ENCODE data around the gene LEMD2. TPM values are rescaled to one million over a fixed set of nuclear protein-coding genes. Genes with fewer than 3 reads are reported as not detected.

The LEMD2 gene
- polyA plus RNA-seq, 6 donors from 2014 or later = 15.4 to 51.3 (median 27.9) TPM

- Mint-ChIP-seq H3K9me3 (no peaks in the 10 kb centered on the region), H3K4me3 (peak overlapping the region in 1 of 8 donors; percentile 5), H3K36me3 (no peaks in the 10 kb centered on the region), H3K4me1 (peaks cover 0 to 8% (median 0%) of the 10 kb centered on the region in 3 donors), H3K27me3 (peaks cover 0 to 13% (median 12%) of the 10 kb centered on the region in 3 donors), H3K27ac (no peak overlapping the region)
- ATAC-seq (ENCODE audit: low read depth in 2 of 2) = no peak
- DNase-seq = no peak
These were observed 61.8 kb downstream of the LEMD2 start for GRCh38 chr6:33727126-33727525.

GRCh38 chr6:33726696-33727095 is 62.2 kb downstream of the LEMD2 start:
- no peaks in the 10 kb centered on the region for H3K9me3 Mint-ChIP-seq
- H3K4me3 Mint-ChIP-seq = no peak overlapping the region
- H3K27me3 Mint-ChIP-seq = peaks cover 0 to 13% (median 12%) of the 10 kb centered on the region in 3 donors
- no peaks in the 10 kb centered on the region for H3K36me3 Mint-ChIP-seq
- ATAC-seq (ENCODE audit: low read depth in 2 of 2) (no peak), DNase-seq (no peak)
- H3K27ac Mint-ChIP-seq = peak overlapping the region in 1 of 6 donors; percentile 83
- peaks cover under 1 to 10% (median 3%) of the 10 kb centered on the region in 3 donors for H3K4me1 Mint-ChIP-seq

GRCh38 chr6:33725891-33726673 is 62.8 kb downstream of the LEMD2 start:
- Mint-ChIP-seq H3K9me3 (no peaks in the 10 kb centered on the region), H3K36me3 (no peaks in the 10 kb centered on the region), H3K27ac (no peak overlapping the region), H3K4me1 (peaks cover 7 to 14% (median 9%) of the 10 kb centered on the region in 3 donors), H3K4me3 (no peak overlapping the region), H3K27me3 (peaks cover 0 to 13% (median 12%) of the 10 kb centered on the region in 3 donors)
- no peak for DNase-seq
- no peak for ATAC-seq (ENCODE audit: low read depth in 2 of 2)

- Mint-ChIP-seq H3K4me1 (peaks cover 9 to 14% (median 13%) of the 10 kb centered on the region in 3 donors), H3K27ac (no peak overlapping the region), H3K27me3 (peaks cover 0 to 13% (median 12%) of the 10 kb centered on the region in 3 donors), H3K4me3 (no peak overlapping the region), H3K9me3 (no peaks in the 10 kb centered on the region), H3K36me3 (no peaks in the 10 kb centered on the region)
- no peak for ATAC-seq (ENCODE audit: low read depth in 2 of 2)
- no peak for DNase-seq
These were observed 63.7 kb downstream of the LEMD2 start for GRCh38 chr6:33725222-33725621.

GRCh38 chr6:33724102-33725023 is 64.6 kb downstream of the LEMD2 start:
- H3K4me3 Mint-ChIP-seq = no peak overlapping the region
- ATAC-seq (ENCODE audit: low read depth in 2 of 2) (no peak), DNase-seq (no peak)
- H3K9me3 Mint-ChIP-seq = no peaks in the 10 kb centered on the region
- peaks cover 0 to 16% (median 13%) of the 10 kb centered on the region in 3 donors for H3K27me3 Mint-ChIP-seq
- peaks cover 9 to 14% (median 13%) of the 10 kb centered on the region in 3 donors for H3K4me1 Mint-ChIP-seq
- no peaks in the 10 kb centered on the region for H3K36me3 Mint-ChIP-seq
- peak overlapping the region in 1 of 6 donors; percentile 15 for H3K27ac Mint-ChIP-seq

- H3K36me3 Mint-ChIP-seq = no peaks in the 10 kb centered on the region
- no peak overlapping the region for H3K4me3 Mint-ChIP-seq
- no peaks in the 10 kb centered on the region for H3K9me3 Mint-ChIP-seq
- no peak for ATAC-seq (ENCODE audit: low read depth in 2 of 2)
- H3K27ac Mint-ChIP-seq = peak overlapping the region in 1 of 6 donors; percentile 63
- H3K27me3 Mint-ChIP-seq = peaks cover 0 to 21% (median 13%) of the 10 kb centered on the region in 3 donors
- no peak for DNase-seq
- peaks cover 9 to 14% (median 11%) of the 10 kb centered on the region in 3 donors for H3K4me1 Mint-ChIP-seq
These were observed 65.4 kb downstream of the LEMD2 start for GRCh38 chr6:33723371-33724085.

- peaks cover 6 to 16% (median 9%) of the 10 kb centered on the region in 3 donors for H3K4me1 Mint-ChIP-seq
These were observed 66.8 kb downstream of the LEMD2 start for GRCh38 chr6:33722103-33722623.

GRCh38 chr6:33721508-33721907 is 67.4 kb downstream of the LEMD2 start:
- Mint-ChIP-seq H3K4me1 (peaks cover 6 to 16% (median 9%) of the 10 kb centered on the region in 3 donors), H3K9me3 (no peaks in the 10 kb centered on the region), H3K27ac (peak overlapping the region in 1 of 6 donors; percentile 87), H3K27me3 (peaks cover 0 to 18% (median 13%) of the 10 kb centered on the region in 3 donors), H3K36me3 (no peaks in the 10 kb centered on the region), H3K4me3 (no peak overlapping the region)
- no peak for ATAC-seq (ENCODE audit: low read depth in 2 of 2)
- no peak for DNase-seq

More at GRCh38 chr6:33722103-33722623, 66.8 kb downstream of the LEMD2 start:
- H3K27me3 Mint-ChIP-seq = peaks cover 0 to 21% (median 13%) of the 10 kb centered on the region in 3 donors
- no peaks in the 10 kb centered on the region for H3K9me3 Mint-ChIP-seq
- ATAC-seq (ENCODE audit: low read depth in 2 of 2) (no peak), DNase-seq (no peak)
- H3K27ac Mint-ChIP-seq = no peak overlapping the region
- no peak overlapping the region for H3K4me3 Mint-ChIP-seq
- H3K36me3 Mint-ChIP-seq = no peaks in the 10 kb centered on the region

Other genes with a start within 250 kb of the LEMD2 start
- 10 to 100 TPM; 11.7 to 22.6 (median 13.6) TPM for gene BAK1, start 208.9 kb downstream of the LEMD2 start, polyA plus RNA-seq (ENCODE audit: low read depth in 6 of 6)
- gene ITPR3, start 167.8 kb downstream of the LEMD2 start, polyA plus RNA-seq (ENCODE audit: low read depth in 6 of 6) = 1 to 10 TPM in 4 of 6 donors, under 1 TPM in 2; 0.22 to 6.4 (median 1.7) TPM
- 10 to 100 TPM; 29.4 to 53.0 (median 44.4) TPM for gene UQCC2, start 77.4 kb downstream of the LEMD2 start, polyA plus RNA-seq (ENCODE audit: low read depth in 6 of 6)
- not detected for gene IP6K3, start 42.2 kb downstream of the LEMD2 start, polyA plus RNA-seq (ENCODE audit: low read depth in 6 of 6)
- not detected for gene MLN, start 14.9 kb upstream of the LEMD2 start, polyA plus RNA-seq (ENCODE audit: low read depth in 6 of 6)